Neuronal stem cell (in vitro differentiated cells): ENCODE data around the gene FAM222B.

Experiments
- DNase-seq: peaks from one replicate; pipeline ENCODE4 v3.0.0-alpha.2; 2013; ENCODE audit warnings: low spot score
- H2AFZ ChIP-seq: one replicate; pipeline ENCODE4 v1.6.1; 2013; ENCODE audit warnings: mild to moderate bottlenecking, low read length, inconsistent platforms
- H2AK5ac ChIP-seq: 2 replicates; pipeline ENCODE4 v1.6.1; 2013; ENCODE audit warnings: low read depth, mild to moderate bottlenecking, inconsistent platforms, low read length, moderate library complexity, mixed read lengths
- H2BK120ac ChIP-seq: 2 replicates; pipeline ENCODE4 v1.6.1; 2013; ENCODE audit warnings: low read depth, mild to moderate bottlenecking, inconsistent platforms, low read length, moderate library complexity, mixed read lengths
- H2BK12ac ChIP-seq: one replicate; pipeline ENCODE4 v1.6.1; 2013; ENCODE audit warnings: low read length, inconsistent platforms
- H2BK15ac ChIP-seq: 2 replicates; pipeline ENCODE4 v1.6.1; 2013; ENCODE audit warnings: mild to moderate bottlenecking, low read length, inconsistent platforms, mixed read lengths
- H2BK5ac ChIP-seq: one replicate; pipeline ENCODE4 v1.6.1; 2013; ENCODE audit warnings: inconsistent platforms, mild to moderate bottlenecking, low read length, moderate library complexity
- H3K14ac ChIP-seq: one replicate; pipeline ENCODE4 v1.6.1; 2013; ENCODE audit warnings: low read length, inconsistent platforms
- H3K18ac ChIP-seq: 2 replicates; pipeline ENCODE4 v1.6.1; 2013; ENCODE audit warnings: low read length, inconsistent platforms
- H3K23ac ChIP-seq: 2 replicates; pipeline ENCODE4 v1.6.1; 2013; ENCODE audit warnings: low read depth, mild to moderate bottlenecking, mixed read lengths, low read length, inconsistent platforms; ENCODE audit not compliant: poor library complexity
- H3K27ac ChIP-seq: replicated peaks from 3 replicates; pipeline ENCODE4 v1.5.1; 2013; ENCODE audit warnings: low read length, inconsistent platforms
- H3K27me3 ChIP-seq, 3 experiments: 2 replicates each; pipeline ENCODE4 v1.6.1; 2013; ENCODE audit warnings: low read length in 3 of 3, mild to moderate bottlenecking in 2 of 3, inconsistent platforms in 1 of 3, low read depth in 1 of 3, mixed read lengths in 1 of 3, moderate library complexity in 1 of 3; ENCODE audit not compliant: control insufficient read depth in 3 of 3, insufficient read depth in 3 of 3
- H3K36me3 ChIP-seq, 2 donors: replicated peaks in 1 of 2; 2 replicates each; pipeline ENCODE4 v1.6.1; 2013; ENCODE audit warnings: low read length in 2 of 2; ENCODE audit not compliant: control insufficient read depth in 2 of 2, insufficient read depth in 2 of 2
- H3K4ac ChIP-seq: 2 replicates; pipeline ENCODE4 v1.6.1; 2013; ENCODE audit warnings: inconsistent platforms, mild to moderate bottlenecking, low read length, moderate library complexity
- H3K4me1 ChIP-seq, 2 donors: 1 replicate in 1 of 2; 2 replicates in 1 of 2; pipeline ENCODE4 v1.6.1; 2013; ENCODE audit warnings: low read length in 2 of 2, low read depth in 1 of 2; ENCODE audit not compliant: control insufficient read depth in 2 of 2, insufficient read depth in 1 of 2
- H3K4me2 ChIP-seq: one replicate; pipeline ENCODE4 v1.6.1; 2013; ENCODE audit warnings: mild to moderate bottlenecking, low read length, inconsistent platforms; ENCODE audit not compliant: insufficient read depth, poor library complexity, severe bottlenecking
- H3K4me3 ChIP-seq, 2 donors: 2 replicates each; pipeline ENCODE4 v1.5.1; 2013; ENCODE audit warnings: low read length in 2 of 2, mild to moderate bottlenecking in 2 of 2, inconsistent platforms in 1 of 2, moderate library complexity in 1 of 2
- H3K79me1 ChIP-seq: one replicate; pipeline ENCODE4 v1.6.1; 2013; ENCODE audit warnings: low read depth, mild to moderate bottlenecking, inconsistent platforms, low read length, moderate library complexity
- H3K9ac ChIP-seq: one replicate; pipeline ENCODE4 v1.6.1; 2013; ENCODE audit warnings: mild to moderate bottlenecking, low read depth, low read length, inconsistent platforms; ENCODE audit not compliant: poor library complexity
- H3K9me3 ChIP-seq, 2 donors: replicated peaks in 1 of 2; 2 replicates each; pipeline versions ENCODE3 to v1.6.1; 2013; ENCODE audit warnings: low read length in 2 of 2, mild to moderate bottlenecking in 2 of 2, inconsistent platforms in 1 of 2, low read depth in 1 of 2, mixed read lengths in 1 of 2, moderate library complexity in 1 of 2; ENCODE audit not compliant: control insufficient read depth in 2 of 2, insufficient read depth in 1 of 2
- H4K8ac ChIP-seq: one replicate; pipeline ENCODE4 v1.6.1; 2013; ENCODE audit warnings: low read depth, mild to moderate bottlenecking, inconsistent platforms, low read length, moderate library complexity
- H4K91ac ChIP-seq: one replicate; pipeline ENCODE4 v1.6.1; 2013; ENCODE audit warnings: low read length, low read depth, mild to moderate bottlenecking, inconsistent platforms; ENCODE audit not compliant: poor library complexity
- WGBS, 2 donors: extraction: QIAGEN DNeasy Blood & Tissue Kit; methylation state at CpG; one replicate each; pipeline ENCODE4 v1.1.7; 2013; ENCODE audit warnings: missing lambda C conversion rate in 2 of 2, mixed read lengths in 1 of 2; ENCODE audit not compliant: insufficient read length in 2 of 2, insufficient replicate concordance in 1 of 2; ENCODE audit errors: extremely low coverage in 2 of 2; 5-methylcytosine and 5-hydroxymethylcytosine counted together

Gene FAM222B

GRCh38 chr17:28862561-28862960 is 20.0 kb upstream of the FAM222B start:
- Histone ChIP-seq H3K27me3 (no peaks in the 10 kb centered on the region), H4K8ac (no peak overlapping the region), H3K23ac (no peak overlapping the region), H3K9me3 (no peaks in the 10 kb centered on the region), H3K18ac (no peak overlapping the region), H3K27ac (no peak overlapping the region), H2BK5ac (no peak overlapping the region), H2BK120ac (no peak overlapping the region), H3K14ac (no peak overlapping the region), H3K4me1 (no peaks in the 10 kb centered on the region), H2BK12ac (no peak overlapping the region), H3K4ac (no peak overlapping the region), H3K36me3 (peaks cover 22 to 35% of the 10 kb centered on the region in 2 donors), H4K91ac (no peak overlapping the region), H3K79me1 (no peaks in the 10 kb centered on the region), H3K9ac (no peak overlapping the region), H2BK15ac (no peak overlapping the region), H3K4me3 (no peak overlapping the region), H2AFZ (no peak overlapping the region), H3K4me2 (no peak overlapping the region), H2AK5ac (no peak overlapping the region)
- DNase-seq = no peak
- no CpG with 5 or more reads among the region's 3 CpGs for WGBS, 2 donors

- H2AFZ ChIP-seq = no peak overlapping the region
- no peak overlapping the region for H2BK15ac ChIP-seq
- H3K14ac ChIP-seq = no peak overlapping the region
- DNase-seq = no peak
- no peaks in the 10 kb centered on the region for H3K4me1 ChIP-seq
- no peak overlapping the region for H2BK12ac ChIP-seq
- H3K27me3 ChIP-seq = no peaks in the 10 kb centered on the region
- H3K9ac ChIP-seq = no peak overlapping the region
- no peak overlapping the region for H2BK5ac ChIP-seq
- no peak overlapping the region for H3K23ac ChIP-seq
- peaks cover 22 to 38% of the 10 kb centered on the region in 2 donors for H3K36me3 ChIP-seq
- no peak overlapping the region for H3K27ac ChIP-seq
- no peak overlapping the region for H3K4ac ChIP-seq
- H2BK120ac ChIP-seq = no peak overlapping the region
- H3K9me3 ChIP-seq = no peaks in the 10 kb centered on the region
- H3K4me3 ChIP-seq = no peak overlapping the region
- H3K4me2 ChIP-seq = no peak overlapping the region
- no peak overlapping the region for H3K18ac ChIP-seq
- no peak overlapping the region for H4K91ac ChIP-seq
- WGBS, 2 donors = no CpG with 5 or more reads among the region's 8 CpGs
- H4K8ac ChIP-seq = no peak overlapping the region
- H2AK5ac ChIP-seq = no peak overlapping the region
- no peaks in the 10 kb centered on the region for H3K79me1 ChIP-seq
Observed at GRCh38 chr17:28861393-28862203, 19.0 kb upstream of the FAM222B start.

GRCh38 chr17:28860363-28860808 is 17.8 kb upstream of the FAM222B start:
- Histone ChIP-seq H2BK15ac (no peak overlapping the region), H2AK5ac (no peak overlapping the region), H3K18ac (no peak overlapping the region), H3K4ac (no peak overlapping the region), H3K27me3 (no peaks in the 10 kb centered on the region), H3K14ac (no peak overlapping the region), H3K4me2 (no peak overlapping the region), H2AFZ (no peak overlapping the region), H3K79me1 (no peaks in the 10 kb centered on the region), H2BK120ac (no peak overlapping the region), H3K27ac (no peak overlapping the region), H2BK12ac (no peak overlapping the region), H4K91ac (no peak overlapping the region), H2BK5ac (no peak overlapping the region), H3K23ac (no peak overlapping the region), H4K8ac (no peak overlapping the region), H3K4me1 (peaks cover 1 to 3% of the 10 kb centered on the region in 2 donors), H3K9ac (no peak overlapping the region), H3K36me3 (peaks cover 26 to 44% of the 10 kb centered on the region in 2 donors), H3K9me3 (no peaks in the 10 kb centered on the region), H3K4me3 (no peak overlapping the region)
- WGBS, 2 donors = no CpG with 5 or more reads among the region's 4 CpGs
- DNase-seq = no peak

- DNase-seq = no peak
Observed at GRCh38 chr17:28858801-28859355, 16.3 kb upstream of the FAM222B start.

More at GRCh38 chr17:28858801-28859355, 16.3 kb upstream of the FAM222B start:
- no peak overlapping the region for H3K9ac ChIP-seq
- no peaks in the 10 kb centered on the region for H3K79me1 ChIP-seq
- H2BK120ac ChIP-seq = no peak overlapping the region
- no peak overlapping the region for H3K14ac ChIP-seq
- H3K36me3 ChIP-seq = peaks cover 26 to 44% of the 10 kb centered on the region in 2 donors
- peaks cover 3 to 5% of the 10 kb centered on the region in 2 donors for H3K4me1 ChIP-seq
- H2BK5ac ChIP-seq = no peak overlapping the region
- no CpG with 5 or more reads among the region's 2 CpGs for WGBS, 2 donors
- H3K27me3 ChIP-seq = no peaks in the 10 kb centered on the region
- H2AFZ ChIP-seq = no peak overlapping the region
- H3K23ac ChIP-seq = no peak overlapping the region
- H2BK12ac ChIP-seq = no peak overlapping the region
- no peak overlapping the region for H3K4me2 ChIP-seq
- no peak overlapping the region for H4K8ac ChIP-seq
- no peak overlapping the region for H3K27ac ChIP-seq
- no peak overlapping the region for H3K4ac ChIP-seq
- H2BK15ac ChIP-seq = no peak overlapping the region
- H3K9me3 ChIP-seq = no peaks in the 10 kb centered on the region
- H4K91ac ChIP-seq = no peak overlapping the region
- no peak overlapping the region for H3K4me3 ChIP-seq
- H3K18ac ChIP-seq = no peak overlapping the region
- no peak overlapping the region for H2AK5ac ChIP-seq
